ENCODE data around the gene PDE4D. TPM values are rescaled to one million over a fixed set of nuclear protein-coding genes. Genes with fewer than 3 reads are reported as not detected.
"Not testable (repeated sequence)": the region's sequence is repeated elsewhere in the genome, so short reads cannot be mapped to it uniquely, and the experiment has no call there.

PDE4D gene
- total RNA-seq, 2 experiments from 2014 or later, result 164 to 175 TPM

- TF ChIP-seq CTCF (IDR thresholded peaks at IDR 0.05), result no peak
- Histone ChIP-seq H3K36me3 (ENCODE audit: insufficient read depth, low read length) (no peaks in the 10 kb centered on the region), H3K27ac (ENCODE audit: low read depth in 1 of 2, low read length in 2 of 2) (no peak overlapping the region), H3K4me1 (ENCODE audit: insufficient read depth, low read length) (no peaks in the 10 kb centered on the region), H3K9me3 (ENCODE audit: control insufficient read depth in 1 of 2, insufficient read depth in 1 of 2, low read length in 2 of 2) (no peaks in the 10 kb centered on the region), H3K4me3 (ENCODE audit: low read length) (no peak overlapping the region), H3K27me3 (ENCODE audit: control insufficient read depth in 1 of 2, insufficient read depth in 2 of 2, low read length in 2 of 2) (no peaks in the 10 kb centered on the region)
- CTCF ChIA-PET, result interaction anchor here (0.9 kb wide), 1 partner anchor 10 kb away, joined by 5 read pairs; no protein-coding TSS in a partner anchor
- H3K27ac Mint-ChIP-seq, result no peak overlapping the region
- no peak overlapping the region for H3K4me3 Mint-ChIP-seq
- no peaks in the 10 kb centered on the region for H3K36me3 Mint-ChIP-seq (ENCODE audit: low read depth)
- no peaks in the 10 kb centered on the region for H3K9me3 Mint-ChIP-seq
- POLR2A ChIA-PET, result no interaction called here
- intact Hi-C loops (cut with DNase I, micrococcal nuclease), result loop anchor here in 1 of 2 experiments (10.0 kb wide), 1 partner anchor 288 kb away; no protein-coding TSS in a partner anchor
- H3K4me1 Mint-ChIP-seq (ENCODE audit: low read depth), result no peaks in the 10 kb centered on the region
- ATAC-seq (ENCODE audit: poor library complexity) (no peak), DNase-seq (no peak)
- H3K27me3 Mint-ChIP-seq, result peaks cover 4% of the 10 kb centered on the region
These were observed 506.4 kb downstream of the PDE4D start for GRCh38 chr5:59387127-59387526.

DNA sequence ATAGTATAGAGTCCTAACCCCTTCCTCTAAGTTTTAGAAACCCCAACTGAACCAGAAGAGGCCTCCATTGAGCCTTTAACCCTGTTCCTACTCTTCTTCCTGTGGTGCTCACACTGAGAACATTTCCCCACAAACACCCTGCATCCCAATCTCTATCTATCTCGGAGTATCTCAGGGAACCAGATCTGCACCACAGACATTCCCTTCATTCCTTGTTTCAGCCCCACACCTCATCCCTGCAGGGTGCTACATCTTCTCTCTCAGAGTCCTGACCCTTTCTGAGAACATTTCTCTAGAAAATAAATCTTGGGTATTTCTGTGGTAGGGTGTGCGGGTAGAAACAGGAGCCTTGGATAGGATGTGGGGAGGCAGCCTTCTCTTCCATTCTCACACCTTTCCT, 507.8 kb downstream of the PDE4D start:
- Histone ChIP-seq H3K36me3 (ENCODE audit: insufficient read depth, low read length) (no peaks in the 10 kb centered on the region), H3K27ac (ENCODE audit: low read depth in 1 of 2, low read length in 2 of 2) (no peak overlapping the region), H3K27me3 (ENCODE audit: control insufficient read depth in 1 of 2, insufficient read depth in 2 of 2, low read length in 2 of 2) (no peaks in the 10 kb centered on the region), H3K9me3 (ENCODE audit: control insufficient read depth in 1 of 2, insufficient read depth in 1 of 2, low read length in 2 of 2) (no peaks in the 10 kb centered on the region), H3K4me3 (ENCODE audit: low read length) (no peak overlapping the region), H3K4me1 (ENCODE audit: insufficient read depth, low read length) (no peaks in the 10 kb centered on the region)
- Mint-ChIP-seq H3K36me3 (ENCODE audit: low read depth) (no peaks in the 10 kb centered on the region), H3K27me3 (peaks cover 4% of the 10 kb centered on the region), H3K4me3 (no peak overlapping the region), H3K27ac (no peak overlapping the region), H3K4me1 (ENCODE audit: low read depth) (no peaks in the 10 kb centered on the region), H3K9me3 (no peaks in the 10 kb centered on the region)
- ChIA-PET CTCF (no interaction called here), POLR2A (no interaction called here)
- TF ChIP-seq CTCF (IDR thresholded peaks at IDR 0.05), result no peak
- intact Hi-C loops (cut with DNase I, micrococcal nuclease), result loop anchor here in 1 of 2 experiments (10.0 kb wide), 1 partner anchor 289 kb away; no protein-coding TSS in a partner anchor
- DNase-seq, result no peak
- no peak for ATAC-seq (ENCODE audit: poor library complexity)

- Histone ChIP-seq H3K36me3 (ENCODE audit: insufficient read depth, low read length) (no peaks in the 10 kb centered on the region), H3K9me3 (ENCODE audit: control insufficient read depth in 1 of 2, insufficient read depth in 1 of 2, low read length in 2 of 2) (no peaks in the 10 kb centered on the region), H3K4me3 (ENCODE audit: low read length) (no peak overlapping the region), H3K27ac (ENCODE audit: low read depth in 1 of 2, low read length in 2 of 2) (no peak overlapping the region), H3K4me1 (ENCODE audit: insufficient read depth, low read length) (no peaks in the 10 kb centered on the region), H3K27me3 (ENCODE audit: control insufficient read depth in 1 of 2, insufficient read depth in 2 of 2, low read length in 2 of 2) (no peaks in the 10 kb centered on the region)
- H3K4me1 Mint-ChIP-seq (ENCODE audit: low read depth), result no peaks in the 10 kb centered on the region
- H3K4me3 Mint-ChIP-seq, result no peak overlapping the region
- peak; percentile 64 for TF ChIP-seq CTCF (IDR thresholded peaks at IDR 0.05)
- no peaks in the 10 kb centered on the region for H3K36me3 Mint-ChIP-seq (ENCODE audit: low read depth)
- ChIA-PET POLR2A (interaction anchor here (1.0 to 1.3 kb wide), 4 partner anchors 184 to 197 kb away, joined by 3 to 4 read pairs (median 4); no protein-coding TSS in a partner anchor), CTCF (interaction anchor here (0.6 to 1.9 kb wide), 7 partner anchors 9 to 494 kb away, joined by 3 to 9 read pairs (median 4); no protein-coding TSS in a partner anchor)
- ATAC-seq (ENCODE audit: poor library complexity), result peak; percentile 55
- no peaks in the 10 kb centered on the region for H3K9me3 Mint-ChIP-seq
- no peak overlapping the region for H3K27ac Mint-ChIP-seq
- intact Hi-C loops (cut with DNase I, micrococcal nuclease), result loop anchor here (1.0 to 10.0 kb wide), 5 partner anchors 192 to 508 kb away; no protein-coding TSS in a partner anchor
- no peaks in the 10 kb centered on the region for H3K27me3 Mint-ChIP-seq
- DNase-seq, result peak in 3 of 14 experiments; percentile 53 to 60 (median 59)
These were observed 513.1 kb downstream of the PDE4D start for GRCh38 chr5:59380350-59380951.

DNA sequence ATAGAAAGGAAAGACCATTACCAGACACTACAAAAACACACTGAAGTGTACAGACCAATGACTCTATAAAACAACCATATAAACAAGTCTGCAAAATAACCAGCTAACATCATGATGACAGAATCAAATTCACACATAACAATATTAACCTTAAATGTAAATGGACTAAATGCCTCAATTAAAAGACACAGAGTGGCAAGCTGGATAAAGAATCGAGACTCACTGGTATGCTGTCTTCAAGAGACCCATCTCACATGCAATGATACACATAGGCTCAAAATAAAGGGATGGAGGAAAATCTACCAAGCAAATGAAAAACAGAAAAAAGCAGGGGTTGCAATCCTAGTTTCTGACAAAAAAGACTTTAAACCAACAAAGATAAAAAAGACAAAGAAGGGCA, 519.5 kb downstream of the PDE4D start:
- intact Hi-C loops (cut with DNase I, micrococcal nuclease), result loop anchor here in 1 of 2 experiments (5.0 kb wide), 1 partner anchor 342 kb away; no protein-coding TSS in a partner anchor
- CTCF ChIA-PET; H3K27me3 ChIP-seq (ENCODE audit: control insufficient read depth in 1 of 2, insufficient read depth in 2 of 2, low read length in 2 of 2); H3K4me1 Mint-ChIP-seq (ENCODE audit: low read depth); H3K9me3 ChIP-seq (ENCODE audit: control insufficient read depth in 1 of 2, insufficient read depth in 1 of 2, low read length in 2 of 2); H3K4me1 ChIP-seq (ENCODE audit: insufficient read depth, low read length); H3K4me3 Mint-ChIP-seq; H3K4me3 ChIP-seq (ENCODE audit: low read length); H3K27ac Mint-ChIP-seq; DNase-seq; H3K36me3 ChIP-seq (ENCODE audit: insufficient read depth, low read length); POLR2A ChIA-PET; H3K27ac ChIP-seq (ENCODE audit: low read depth in 1 of 2, low read length in 2 of 2); ATAC-seq (ENCODE audit: poor library complexity); H3K36me3 Mint-ChIP-seq (ENCODE audit: low read depth): not testable (repeated sequence)
- Mint-ChIP-seq H3K9me3 (peaks cover 11% of the 10 kb centered on the region), H3K27me3 (peaks cover 11% of the 10 kb centered on the region)
